ENCODE data around the gene ANKRD33.

DNA sequence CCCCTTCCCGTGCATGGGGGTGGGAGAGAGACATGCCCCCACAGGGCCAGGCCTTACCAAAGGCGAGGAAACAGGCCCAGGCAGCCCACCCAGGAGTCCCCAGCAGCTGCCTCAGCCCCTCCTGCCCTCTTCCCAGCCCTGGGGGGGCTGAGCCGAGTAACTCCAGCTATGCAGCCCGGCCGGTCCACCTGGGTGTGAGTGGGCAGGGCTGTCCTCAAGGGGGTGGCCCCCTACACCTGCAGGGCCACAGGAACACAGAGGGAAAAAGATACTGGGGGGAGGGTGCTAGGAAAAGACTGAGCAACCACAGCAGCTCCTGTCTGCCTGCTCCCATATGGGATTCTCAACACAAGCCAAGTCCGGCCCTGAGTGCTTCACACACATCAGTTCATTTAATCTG, 46.9 kb upstream of the ANKRD33 start:
- TF ChIP-seq, protein P1, sequence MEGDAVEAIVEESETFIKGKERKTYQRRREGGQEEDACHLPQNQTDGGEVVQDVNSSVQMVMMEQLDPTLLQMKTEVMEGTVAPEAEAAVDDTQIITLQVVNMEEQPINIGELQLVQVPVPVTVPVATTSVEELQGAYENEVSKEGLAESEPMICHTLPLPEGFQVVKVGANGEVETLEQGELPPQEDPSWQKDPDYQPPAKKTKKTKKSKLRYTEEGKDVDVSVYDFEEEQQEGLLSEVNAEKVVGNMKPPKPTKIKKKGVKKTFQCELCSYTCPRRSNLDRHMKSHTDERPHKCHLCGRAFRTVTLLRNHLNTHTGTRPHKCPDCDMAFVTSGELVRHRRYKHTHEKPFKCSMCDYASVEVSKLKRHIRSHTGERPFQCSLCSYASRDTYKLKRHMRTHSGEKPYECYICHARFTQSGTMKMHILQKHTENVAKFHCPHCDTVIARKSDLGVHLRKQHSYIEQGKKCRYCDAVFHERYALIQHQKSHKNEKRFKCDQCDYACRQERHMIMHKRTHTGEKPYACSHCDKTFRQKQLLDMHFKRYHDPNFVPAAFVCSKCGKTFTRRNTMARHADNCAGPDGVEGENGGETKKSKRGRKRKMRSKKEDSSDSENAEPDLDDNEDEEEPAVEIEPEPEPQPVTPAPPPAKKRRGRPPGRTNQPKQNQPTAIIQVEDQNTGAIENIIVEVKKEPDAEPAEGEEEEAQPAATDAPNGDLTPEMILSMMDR (IDR thresholded peaks at IDR 0.05): no peak
- no peak for TF ChIP-seq POLR2A (IDR thresholded peaks at IDR 0.05)

Data from thyroid gland (tissue), 4 donors.